HepG2 (cell line): Measurements from ENCODE around the gene ATF6. TPM values are rescaled to one million over a fixed set of nuclear protein-coding genes. Genes with fewer than 3 reads are reported as not detected.
A peak's percentile ranks its signal among the peaks of the same experiment; 100 is the strongest.

Source experiments
- NFATC3 ChIP-seq: sonication (generic); formaldehyde crosslinking; IDR thresholded peaks from 2 replicates; pipeline ENCODE4 v1.5.1; 2020; ENCODE audit warnings: mild to moderate bottlenecking, missing genetic modification reagents
- RFXANK ChIP-seq: IDR thresholded peaks from 2 replicates; pipeline ENCODE4 v1.6.1; 2016
- TCF12 ChIP-seq, 2 experiments: fragments of 450-650 bp in 1 of 2; sonication (generic) in 1 of 2; formaldehyde crosslinking in 1 of 2; IDR thresholded peaks; 2 replicates each; pipeline versions ENCODE4 v1.6.1 to v1.8.0; 2017 to 2022; ENCODE audit warnings: antibody characterized with exemption in 1 of 2, mild to moderate bottlenecking in 1 of 2, missing genetic modification reagents in 1 of 2, moderate library complexity in 1 of 2
- ZNF350 ChIP-seq: sonication (generic); formaldehyde crosslinking; IDR thresholded peaks from 2 replicates; pipeline ENCODE4 v1.4.0; 2020; ENCODE audit warnings: mild to moderate bottlenecking, low read depth, missing genetic modification reagents, borderline replicate concordance
- ZNF382 ChIP-seq: sonication (generic); formaldehyde crosslinking; IDR thresholded peaks from 2 replicates; pipeline ENCODE4 v1.5.0; 2020; ENCODE audit warnings: missing genetic modification reagents, mild to moderate bottlenecking, borderline replicate concordance
- ZNF496 ChIP-seq: sonication (generic); formaldehyde crosslinking; IDR thresholded peaks from 2 replicates; pipeline ENCODE4 v1.8.1; 2023; ENCODE audit warnings: mild to moderate bottlenecking, moderate library complexity, missing genetic modification reagents; ENCODE audit not compliant: insufficient replicate concordance
- ZNF501 ChIP-seq: sonication (generic); formaldehyde crosslinking; IDR thresholded peaks from 2 replicates; pipeline ENCODE4 v1.5.1; 2020; ENCODE audit warnings: mild to moderate bottlenecking, moderate library complexity, missing genetic modification reagents
- ZNF549 ChIP-seq: sonication (generic); formaldehyde crosslinking; IDR thresholded peaks from 2 replicates; pipeline ENCODE4 v1.5.0; 2020; ENCODE audit warnings: missing genetic modification reagents
- ZSCAN29 ChIP-seq: sonication (generic); formaldehyde crosslinking; conservative IDR thresholded peaks from 2 replicates; pipeline ENCODE4 v1.4.0; 2020; ENCODE audit warnings: mild to moderate bottlenecking, missing genetic modification reagents
- polyA plus RNA-seq, 8 experiments: library from polyadenylated mRNA; depleted of rRNA in 3 of 8; stranded (reverse) in 7 of 8; unstranded in 1 of 8; fragments of >200 nt; fragmentation: Illumina TruSeq in 4 of 8; extraction: Trizol in 4 of 8; gene quantifications; 2 replicates each; pipeline versions ENCODE4 v1.2.1 to v1.2.3, GENCODE V29; 2011 to 2016; ENCODE audit warnings: low read depth in 4 of 8, missing spikeins in 1 of 8, mixed read lengths in 1 of 8; ENCODE audit not compliant: insufficient read depth in 1 of 8
- total RNA-seq, 5 experiments: library from RNA; depleted of rRNA; stranded (reverse); fragments of >200 nt; fragmentation: Illumina TruSeq; extraction: Trizol; gene quantifications; 2 replicates each; pipeline ENCODE4 v1.2.3, GENCODE V29; 2016; ENCODE audit warnings: low read depth in 1 of 5
- TF ChIP-seq, protein P1 (sequence below): sonication (generic); formaldehyde crosslinking; IDR thresholded peaks from 2 replicates; pipeline ENCODE4 v1.8.0; 2022; ENCODE audit warnings: mild to moderate bottlenecking, missing genetic modification reagents, moderate library complexity
- TF ChIP-seq, protein P2 (sequence below): sonication (generic); formaldehyde crosslinking; IDR thresholded peaks from 2 replicates; pipeline ENCODE4 v1.4.0; 2020; ENCODE audit warnings: missing genetic modification reagents
- TF ChIP-seq, protein P3 (sequence below): fragments of 450-650 bp; IDR thresholded peaks from 2 replicates; pipeline ENCODE4 v1.6.1; 2017
- TF ChIP-seq, protein P4 (sequence below): sonication (generic); formaldehyde crosslinking; IDR thresholded peaks from 2 replicates; pipeline ENCODE4 v1.4.0; 2020; ENCODE audit warnings: low read depth, mild to moderate bottlenecking, missing genetic modification reagents
- TF ChIP-seq, protein P5 (sequence below): sonication (generic); formaldehyde crosslinking; IDR thresholded peaks from 2 replicates; pipeline ENCODE4 v1.4.0; 2020; ENCODE audit warnings: mild to moderate bottlenecking, low read depth, missing genetic modification reagents
- TF ChIP-seq, protein P6 (sequence below): sonication (generic); formaldehyde crosslinking; IDR thresholded peaks from 2 replicates; pipeline ENCODE4 v1.4.0; 2020; ENCODE audit warnings: missing genetic modification reagents
- TF ChIP-seq, protein P7 (sequence below): sonication (generic); formaldehyde crosslinking; IDR thresholded peaks from 2 replicates; pipeline ENCODE4 v1.4.0; 2020; ENCODE audit warnings: low read depth, missing genetic modification reagents

ATF6 gene
- total and polyA plus RNA-seq, 2 of the 13 experiments (the other 11 are each of a cell fraction or from before 2014, with no cell fraction given), result 13.2 to 14.5 TPM

DNA sequence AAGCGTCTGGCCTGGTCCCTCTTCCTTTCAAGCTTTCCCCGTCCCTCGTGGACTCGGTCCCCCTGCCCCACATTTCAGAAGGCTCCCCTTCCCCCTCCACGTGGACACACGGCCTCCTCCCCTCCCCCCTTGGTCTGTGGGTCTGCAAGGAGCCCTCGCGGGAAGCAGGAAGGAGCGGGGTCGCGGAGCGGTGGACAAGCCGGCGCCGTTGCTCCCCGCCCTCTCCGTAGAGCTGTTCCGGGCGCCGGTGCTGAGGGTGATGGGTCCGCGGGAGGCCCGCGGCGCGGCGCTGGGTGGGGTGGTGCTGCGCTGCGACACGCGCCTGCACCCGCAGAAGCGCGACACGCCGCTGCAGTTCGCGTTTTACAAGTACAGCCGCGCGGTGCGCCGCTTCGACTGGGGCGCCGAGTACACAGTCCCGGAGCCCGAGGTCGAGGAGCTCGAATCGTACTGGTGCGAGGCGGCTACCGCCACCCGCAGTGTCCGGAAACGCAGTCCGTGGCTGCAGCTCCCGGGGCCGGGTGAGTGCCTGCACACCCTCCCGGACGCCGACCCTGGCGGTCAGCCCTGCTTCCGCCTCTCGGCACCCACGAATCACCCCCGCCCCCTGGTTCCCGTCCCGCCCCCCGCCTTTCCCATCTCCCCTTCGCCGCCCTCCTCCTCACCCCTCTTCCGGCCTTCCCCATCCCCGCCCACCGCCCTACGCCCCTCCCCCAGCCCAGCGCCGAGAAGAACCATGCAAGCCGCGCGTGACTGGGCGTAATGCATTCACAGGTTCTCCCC is 39.5 kb upstream of the ATF6 start (continued):
- TF ChIP-seq ZNF350 (CRISPR knock-in tag) (peak; percentile 3; the same call in 1 of the 2 replicates), ZNF501 (CRISPR knock-in tag) (no peak), ZNF496 (no peak), NFATC3 (CRISPR knock-in tag) (no peak), TCF12 (IDR thresholded peaks at IDR 0.05) (no peak), TCF12 (CRISPR knock-in tag; IDR thresholded peaks at IDR 0.05) (no peak), ZSCAN29 (CRISPR knock-in tag) (no peak), RFXANK (CRISPR knock-in tag) (no peak), ZNF549 (no peak), ZNF382 (no peak)
- TF ChIP-seq, protein P1, sequence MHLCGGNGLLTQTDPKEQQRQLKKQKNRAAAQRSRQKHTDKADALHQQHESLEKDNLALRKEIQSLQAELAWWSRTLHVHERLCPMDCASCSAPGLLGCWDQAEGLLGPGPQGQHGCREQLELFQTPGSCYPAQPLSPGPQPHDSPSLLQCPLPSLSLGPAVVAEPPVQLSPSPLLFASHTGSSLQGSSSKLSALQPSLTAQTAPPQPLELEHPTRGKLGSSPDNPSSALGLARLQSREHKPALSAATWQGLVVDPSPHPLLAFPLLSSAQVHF (CRISPR knock-in tag), result 0 out of 2 replicates have a peak, but pooled peaks have one; percentile 61
- TF ChIP-seq, protein P2, sequence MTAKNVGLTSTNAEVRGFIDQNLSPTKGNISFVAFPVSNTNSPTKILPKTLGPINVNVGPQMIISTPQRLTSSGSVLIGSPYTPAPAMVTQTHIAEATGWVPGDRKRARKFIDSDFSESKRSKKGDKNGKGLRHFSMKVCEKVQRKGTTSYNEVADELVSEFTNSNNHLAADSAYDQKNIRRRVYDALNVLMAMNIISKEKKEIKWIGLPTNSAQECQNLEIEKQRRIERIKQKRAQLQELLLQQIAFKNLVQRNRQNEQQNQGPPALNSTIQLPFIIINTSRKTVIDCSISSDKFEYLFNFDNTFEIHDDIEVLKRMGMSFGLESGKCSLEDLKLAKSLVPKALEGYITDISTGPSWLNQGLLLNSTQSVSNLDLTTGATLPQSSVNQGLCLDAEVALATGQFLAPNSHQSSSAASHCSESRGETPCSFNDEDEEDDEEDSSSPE (CRISPR knock-in tag), result no peak
- TF ChIP-seq, protein P3, sequence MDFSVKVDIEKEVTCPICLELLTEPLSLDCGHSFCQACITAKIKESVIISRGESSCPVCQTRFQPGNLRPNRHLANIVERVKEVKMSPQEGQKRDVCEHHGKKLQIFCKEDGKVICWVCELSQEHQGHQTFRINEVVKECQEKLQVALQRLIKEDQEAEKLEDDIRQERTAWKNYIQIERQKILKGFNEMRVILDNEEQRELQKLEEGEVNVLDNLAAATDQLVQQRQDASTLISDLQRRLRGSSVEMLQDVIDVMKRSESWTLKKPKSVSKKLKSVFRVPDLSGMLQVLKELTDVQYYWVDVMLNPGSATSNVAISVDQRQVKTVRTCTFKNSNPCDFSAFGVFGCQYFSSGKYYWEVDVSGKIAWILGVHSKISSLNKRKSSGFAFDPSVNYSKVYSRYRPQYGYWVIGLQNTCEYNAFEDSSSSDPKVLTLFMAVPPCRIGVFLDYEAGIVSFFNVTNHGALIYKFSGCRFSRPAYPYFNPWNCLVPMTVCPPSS, result no peak
- TF ChIP-seq, protein P4, sequence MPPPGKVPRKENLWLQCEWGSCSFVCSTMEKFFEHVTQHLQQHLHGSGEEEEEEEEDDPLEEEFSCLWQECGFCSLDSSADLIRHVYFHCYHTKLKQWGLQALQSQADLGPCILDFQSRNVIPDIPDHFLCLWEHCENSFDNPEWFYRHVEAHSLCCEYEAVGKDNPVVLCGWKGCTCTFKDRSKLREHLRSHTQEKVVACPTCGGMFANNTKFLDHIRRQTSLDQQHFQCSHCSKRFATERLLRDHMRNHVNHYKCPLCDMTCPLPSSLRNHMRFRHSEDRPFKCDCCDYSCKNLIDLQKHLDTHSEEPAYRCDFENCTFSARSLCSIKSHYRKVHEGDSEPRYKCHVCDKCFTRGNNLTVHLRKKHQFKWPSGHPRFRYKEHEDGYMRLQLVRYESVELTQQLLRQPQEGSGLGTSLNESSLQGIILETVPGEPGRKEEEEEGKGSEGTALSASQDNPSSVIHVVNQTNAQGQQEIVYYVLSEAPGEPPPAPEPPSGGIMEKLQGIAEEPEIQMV, result no peak
- TF ChIP-seq, protein P5, sequence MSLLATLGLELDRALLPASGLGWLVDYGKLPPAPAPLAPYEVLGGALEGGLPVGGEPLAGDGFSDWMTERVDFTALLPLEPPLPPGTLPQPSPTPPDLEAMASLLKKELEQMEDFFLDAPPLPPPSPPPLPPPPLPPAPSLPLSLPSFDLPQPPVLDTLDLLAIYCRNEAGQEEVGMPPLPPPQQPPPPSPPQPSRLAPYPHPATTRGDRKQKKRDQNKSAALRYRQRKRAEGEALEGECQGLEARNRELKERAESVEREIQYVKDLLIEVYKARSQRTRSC (CRISPR knock-in tag), result no peak
- TF ChIP-seq, protein P6, sequence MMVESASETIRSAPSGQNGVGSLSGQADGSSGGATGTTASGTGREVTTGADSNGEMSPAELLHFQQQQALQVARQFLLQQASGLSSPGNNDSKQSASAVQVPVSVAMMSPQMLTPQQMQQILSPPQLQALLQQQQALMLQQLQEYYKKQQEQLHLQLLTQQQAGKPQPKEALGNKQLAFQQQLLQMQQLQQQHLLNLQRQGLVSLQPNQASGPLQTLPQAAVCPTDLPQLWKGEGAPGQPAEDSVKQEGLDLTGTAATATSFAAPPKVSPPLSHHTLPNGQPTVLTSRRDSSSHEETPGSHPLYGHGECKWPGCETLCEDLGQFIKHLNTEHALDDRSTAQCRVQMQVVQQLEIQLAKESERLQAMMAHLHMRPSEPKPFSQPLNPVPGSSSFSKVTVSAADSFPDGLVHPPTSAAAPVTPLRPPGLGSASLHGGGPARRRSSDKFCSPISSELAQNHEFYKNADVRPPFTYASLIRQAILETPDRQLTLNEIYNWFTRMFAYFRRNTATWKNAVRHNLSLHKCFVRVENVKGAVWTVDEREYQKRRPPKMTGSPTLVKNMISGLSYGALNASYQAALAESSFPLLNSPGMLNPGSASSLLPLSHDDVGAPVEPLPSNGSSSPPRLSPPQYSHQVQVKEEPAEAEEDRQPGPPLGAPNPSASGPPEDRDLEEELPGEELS, result no peak
- TF ChIP-seq, protein P7, sequence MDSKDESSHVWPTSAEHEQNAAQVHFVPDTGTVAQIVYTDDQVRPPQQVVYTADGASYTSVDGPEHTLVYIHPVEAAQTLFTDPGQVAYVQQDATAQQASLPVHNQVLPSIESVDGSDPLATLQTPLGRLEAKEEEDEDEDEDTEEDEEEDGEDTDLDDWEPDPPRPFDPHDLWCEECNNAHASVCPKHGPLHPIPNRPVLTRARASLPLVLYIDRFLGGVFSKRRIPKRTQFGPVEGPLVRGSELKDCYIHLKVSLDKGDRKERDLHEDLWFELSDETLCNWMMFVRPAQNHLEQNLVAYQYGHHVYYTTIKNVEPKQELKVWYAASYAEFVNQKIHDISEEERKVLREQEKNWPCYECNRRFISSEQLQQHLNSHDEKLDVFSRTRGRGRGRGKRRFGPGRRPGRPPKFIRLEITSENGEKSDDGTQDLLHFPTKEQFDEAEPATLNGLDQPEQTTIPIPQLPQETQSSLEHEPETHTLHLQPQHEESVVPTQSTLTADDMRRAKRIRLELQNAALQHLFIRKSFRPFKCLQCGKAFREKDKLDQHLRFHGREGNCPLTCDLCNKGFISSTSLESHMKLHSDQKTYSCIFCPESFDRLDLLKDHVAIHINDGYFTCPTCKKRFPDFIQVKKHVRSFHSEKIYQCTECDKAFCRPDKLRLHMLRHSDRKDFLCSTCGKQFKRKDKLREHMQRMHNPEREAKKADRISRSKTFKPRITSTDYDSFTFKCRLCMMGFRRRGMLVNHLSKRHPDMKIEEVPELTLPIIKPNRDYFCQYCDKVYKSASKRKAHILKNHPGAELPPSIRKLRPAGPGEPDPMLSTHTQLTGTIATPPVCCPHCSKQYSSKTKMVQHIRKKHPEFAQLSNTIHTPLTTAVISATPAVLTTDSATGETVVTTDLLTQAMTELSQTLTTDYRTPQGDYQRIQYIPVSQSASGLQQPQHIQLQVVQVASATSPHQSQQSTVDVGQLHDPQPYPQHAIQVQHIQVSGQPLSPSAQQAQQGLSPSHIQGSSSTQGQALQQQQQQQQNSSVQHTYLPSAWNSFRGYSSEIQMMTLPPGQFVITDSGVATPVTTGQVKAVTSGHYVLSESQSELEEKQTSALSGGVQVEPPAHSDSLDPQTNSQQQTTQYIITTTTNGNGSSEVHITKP (CRISPR knock-in tag), result no peak
